Measurements from ENCODE around the gene ACTN1.

DNA sequence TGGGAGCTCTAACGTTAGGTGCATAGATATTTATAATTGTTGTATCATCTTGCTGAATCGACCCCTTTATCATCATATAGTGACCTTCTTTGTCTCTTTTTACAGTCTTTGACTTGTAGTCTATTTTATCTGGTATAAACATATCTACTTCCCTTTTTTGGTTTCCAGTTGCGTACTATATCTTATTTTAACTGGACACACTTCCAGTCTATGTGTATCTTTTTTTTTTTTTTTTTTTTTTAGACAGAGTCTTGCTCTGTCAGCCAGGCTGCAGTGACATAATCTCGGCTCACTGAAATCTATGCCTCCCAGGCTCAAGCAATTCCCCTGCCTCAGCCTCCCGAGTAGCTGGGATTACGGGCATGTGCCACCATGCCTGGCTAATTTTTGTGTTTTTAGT lies 144.3 kb downstream of the ACTN1 start:
- TF ChIP-seq, protein P1, sequence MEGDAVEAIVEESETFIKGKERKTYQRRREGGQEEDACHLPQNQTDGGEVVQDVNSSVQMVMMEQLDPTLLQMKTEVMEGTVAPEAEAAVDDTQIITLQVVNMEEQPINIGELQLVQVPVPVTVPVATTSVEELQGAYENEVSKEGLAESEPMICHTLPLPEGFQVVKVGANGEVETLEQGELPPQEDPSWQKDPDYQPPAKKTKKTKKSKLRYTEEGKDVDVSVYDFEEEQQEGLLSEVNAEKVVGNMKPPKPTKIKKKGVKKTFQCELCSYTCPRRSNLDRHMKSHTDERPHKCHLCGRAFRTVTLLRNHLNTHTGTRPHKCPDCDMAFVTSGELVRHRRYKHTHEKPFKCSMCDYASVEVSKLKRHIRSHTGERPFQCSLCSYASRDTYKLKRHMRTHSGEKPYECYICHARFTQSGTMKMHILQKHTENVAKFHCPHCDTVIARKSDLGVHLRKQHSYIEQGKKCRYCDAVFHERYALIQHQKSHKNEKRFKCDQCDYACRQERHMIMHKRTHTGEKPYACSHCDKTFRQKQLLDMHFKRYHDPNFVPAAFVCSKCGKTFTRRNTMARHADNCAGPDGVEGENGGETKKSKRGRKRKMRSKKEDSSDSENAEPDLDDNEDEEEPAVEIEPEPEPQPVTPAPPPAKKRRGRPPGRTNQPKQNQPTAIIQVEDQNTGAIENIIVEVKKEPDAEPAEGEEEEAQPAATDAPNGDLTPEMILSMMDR (IDR thresholded peaks at IDR 0.05), result no peak
- TF ChIP-seq EZH2 (IDR thresholded peaks at IDR 0.05), result no peak
